Stimulated activated CD4-positive, alpha-beta T cell treated with anti-CD3 and anti-CD28 coated beads, TNF-alpha, amount 100 ng/mL, for 1 hour (primary cell): ENCODE results near the gene UBR4.

Experiments
- DNase-seq, 3 donors: peaks; one replicate each; pipeline ENCODE4 v3.0.0-alpha.2; 2020; ENCODE audit warnings: low read depth in 3 of 3, low spot score in 1 of 3

Gene UBR4

GRCh38 chr1:19096036-19096833 is 113.8 kb downstream of the UBR4 start:
- DNase-seq: no peak

DNA sequence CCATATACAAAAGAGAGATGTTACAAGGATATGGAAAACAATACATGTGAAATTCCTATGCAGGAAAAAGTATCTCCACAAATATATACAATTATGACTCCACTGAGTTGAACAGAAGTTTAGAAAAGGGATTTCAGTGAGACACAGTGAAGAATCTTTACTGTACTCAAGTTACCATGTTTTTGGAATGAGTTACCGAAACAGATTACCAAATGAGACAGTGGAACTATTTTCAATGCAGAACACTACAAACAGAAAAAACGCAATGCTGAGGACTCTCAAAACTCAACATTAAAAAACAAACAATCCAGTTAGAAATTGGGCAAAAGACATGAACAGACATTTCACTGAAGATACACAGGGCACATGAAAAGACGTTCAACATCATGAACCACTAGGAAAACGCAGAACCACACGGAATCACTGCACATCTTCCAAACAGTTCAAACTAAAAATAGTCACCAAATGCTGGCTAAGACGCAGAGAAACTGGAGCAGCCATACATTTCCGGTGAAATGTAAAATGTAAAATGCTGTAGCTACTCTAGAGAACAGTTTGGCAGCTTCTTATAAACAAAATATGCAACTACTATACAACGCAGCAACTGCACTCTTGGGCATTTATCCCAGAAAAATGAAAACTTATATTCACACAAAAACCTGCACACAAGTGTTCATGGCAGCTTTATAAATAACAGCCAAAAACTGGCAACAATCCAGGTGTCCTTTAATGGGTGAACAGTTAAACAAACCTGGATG is 118.7 kb downstream of the UBR4 start:
- DNase-seq: no peak

DNA sequence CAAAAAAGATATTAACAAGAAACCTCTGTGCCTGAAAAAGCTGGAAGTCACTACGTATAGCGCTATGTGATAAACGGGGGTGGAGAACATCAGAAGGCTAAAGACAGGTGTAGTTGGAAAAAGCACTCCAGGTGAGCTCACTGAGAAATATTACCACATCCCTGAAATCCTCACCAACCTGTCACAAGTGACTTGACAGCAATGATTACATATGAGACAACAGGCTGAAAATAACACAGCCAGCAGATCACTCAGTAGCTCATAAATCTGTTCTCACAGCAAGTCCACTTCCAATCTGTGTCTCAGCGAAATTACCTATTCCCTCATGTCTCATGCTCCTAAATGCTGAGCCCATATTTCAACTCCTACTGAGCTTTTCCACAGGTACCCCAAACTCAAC is 120.5 kb downstream of the UBR4 start:
- DNase-seq: no peak

- no peak for DNase-seq
Observed at GRCh38 chr1:19088717-19089442, 121.2 kb downstream of the UBR4 start.

- DNase-seq: no peak
Observed at GRCh38 chr1:19087737-19088594, 122.1 kb downstream of the UBR4 start.

GRCh38 chr1:19087017-19087736 is 122.9 kb downstream of the UBR4 start:
- DNase-seq: no peak

GRCh38 chr1:19086176-19086875 is 123.7 kb downstream of the UBR4 start:
- DNase-seq: no peak

DNA sequence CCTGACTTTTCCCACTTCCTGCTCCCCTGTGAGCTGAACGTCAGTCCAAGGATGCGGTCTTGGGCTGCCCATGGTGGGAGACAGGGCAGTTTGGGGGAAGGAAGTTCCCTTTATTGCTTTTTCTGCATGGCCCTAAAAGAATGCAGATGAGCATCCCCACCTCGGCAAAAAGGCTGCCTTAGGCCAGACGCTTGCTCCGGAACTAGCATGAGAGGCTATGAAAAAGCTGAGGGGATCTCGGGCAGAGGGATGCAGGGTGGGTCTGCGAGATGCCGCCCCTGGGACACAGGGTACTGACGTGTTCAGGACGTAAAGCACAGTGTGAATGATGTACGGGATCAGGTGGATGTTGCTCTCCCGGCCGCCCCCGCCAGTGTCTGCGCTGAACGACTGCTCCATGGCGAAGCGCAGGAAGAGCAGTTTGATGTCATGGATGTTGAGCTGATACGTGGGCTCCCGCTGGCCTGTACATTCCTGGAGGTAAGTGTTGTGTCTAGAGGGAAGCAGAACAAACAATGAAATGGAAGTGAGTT is 125.8 kb downstream of the UBR4 start:
- DNase-seq: no peak

- no peak for DNase-seq
Observed at GRCh38 chr1:19083081-19083480, 127.0 kb downstream of the UBR4 start.

DNA sequence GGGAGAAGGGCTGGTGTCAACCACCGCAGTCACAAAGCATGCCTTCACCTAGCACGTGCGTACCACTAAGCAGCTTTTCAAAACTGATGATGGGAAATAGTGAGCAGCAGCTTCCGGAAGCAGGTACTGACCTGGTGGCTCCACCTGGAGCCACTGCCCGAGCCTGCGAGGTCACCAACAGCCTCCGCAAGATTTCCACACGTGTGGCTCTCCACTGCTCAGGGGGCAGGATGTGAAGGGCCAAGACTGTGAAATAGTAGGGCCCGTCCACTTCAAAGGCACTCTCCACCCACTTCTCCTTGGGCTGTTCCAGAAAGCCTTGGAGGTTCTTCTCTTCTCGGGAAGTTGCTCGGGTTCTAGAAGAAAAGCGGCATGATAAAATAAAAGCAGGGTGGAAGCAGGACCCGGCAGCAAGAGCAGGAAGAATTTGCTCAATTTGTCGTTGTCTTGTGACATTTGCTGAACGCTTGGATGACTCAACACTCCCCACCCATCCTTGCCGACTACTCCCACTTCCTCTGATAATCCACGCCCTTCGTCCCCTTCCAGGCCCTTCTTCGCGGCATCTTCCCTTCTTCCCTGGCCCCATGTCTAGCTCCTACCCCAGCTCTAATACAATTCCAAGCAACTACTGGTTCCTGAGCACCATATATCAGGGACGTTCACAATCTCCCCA is 128.7 kb downstream of the UBR4 start:
- DNase-seq: no peak

- no peak for DNase-seq
Observed at GRCh38 chr1:19080721-19081120, 129.3 kb downstream of the UBR4 start.

- no peak for DNase-seq
Observed at GRCh38 chr1:19079541-19080472, 130.3 kb downstream of the UBR4 start.

DNA sequence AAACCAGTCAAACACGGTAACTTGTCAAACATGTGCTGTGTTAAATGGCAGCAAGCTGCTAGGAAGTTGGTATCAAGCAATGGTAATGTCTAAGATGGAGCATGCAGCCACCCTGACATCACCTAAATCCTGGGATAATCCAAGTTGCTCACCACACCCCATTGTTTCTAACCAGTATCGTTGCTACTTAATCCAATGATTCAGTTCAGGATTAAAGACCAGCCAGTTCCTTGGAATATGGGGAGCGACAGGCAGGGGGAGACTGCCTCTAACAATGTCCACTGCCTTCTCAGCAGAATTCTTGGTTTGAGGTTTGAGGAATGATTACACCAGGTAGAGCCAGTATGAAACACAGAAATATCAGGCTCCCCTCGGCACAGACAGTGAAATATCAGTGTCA is 131.5 kb downstream of the UBR4 start:
- no peak for DNase-seq

DNA sequence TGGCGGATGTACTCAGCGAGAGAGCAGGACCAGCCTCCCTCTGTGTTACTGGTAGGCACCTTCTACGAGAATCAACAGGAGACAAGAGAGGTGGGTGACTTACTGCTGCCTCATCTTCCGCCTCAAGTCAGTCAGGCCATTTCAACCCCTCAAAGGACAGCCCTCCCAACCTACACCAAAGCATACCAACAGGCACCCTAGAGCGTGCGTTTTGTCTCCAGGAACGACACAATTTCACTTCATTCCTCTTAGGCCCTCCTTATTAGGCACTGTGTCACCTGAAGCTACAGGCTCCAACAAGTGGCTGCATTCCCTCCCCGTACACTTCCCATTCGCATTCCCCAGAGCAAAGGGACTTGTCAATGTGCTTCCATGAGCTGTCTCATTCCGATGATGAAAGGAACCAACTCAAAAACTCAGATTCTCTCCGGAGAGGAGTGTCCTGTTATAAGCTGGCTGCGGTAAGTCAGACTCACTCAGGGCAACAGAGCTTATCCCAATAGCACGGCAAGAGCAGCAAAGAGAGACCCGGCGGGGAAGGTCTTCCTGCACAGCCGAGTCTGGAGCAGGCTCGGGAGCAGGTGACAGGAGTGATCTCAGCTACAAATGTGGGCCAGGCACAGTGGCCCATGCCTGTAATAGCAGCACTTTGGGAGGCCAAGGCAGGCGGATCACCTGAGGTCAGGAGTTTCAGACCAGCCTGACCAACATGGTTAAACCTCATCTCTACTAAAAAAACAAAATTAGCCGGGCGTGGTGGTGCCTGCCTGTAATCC is 133.0 kb downstream of the UBR4 start:
- DNase-seq: no peak

- DNase-seq: no peak
Observed at GRCh38 chr1:19074902-19075721, 135.0 kb downstream of the UBR4 start.

DNA sequence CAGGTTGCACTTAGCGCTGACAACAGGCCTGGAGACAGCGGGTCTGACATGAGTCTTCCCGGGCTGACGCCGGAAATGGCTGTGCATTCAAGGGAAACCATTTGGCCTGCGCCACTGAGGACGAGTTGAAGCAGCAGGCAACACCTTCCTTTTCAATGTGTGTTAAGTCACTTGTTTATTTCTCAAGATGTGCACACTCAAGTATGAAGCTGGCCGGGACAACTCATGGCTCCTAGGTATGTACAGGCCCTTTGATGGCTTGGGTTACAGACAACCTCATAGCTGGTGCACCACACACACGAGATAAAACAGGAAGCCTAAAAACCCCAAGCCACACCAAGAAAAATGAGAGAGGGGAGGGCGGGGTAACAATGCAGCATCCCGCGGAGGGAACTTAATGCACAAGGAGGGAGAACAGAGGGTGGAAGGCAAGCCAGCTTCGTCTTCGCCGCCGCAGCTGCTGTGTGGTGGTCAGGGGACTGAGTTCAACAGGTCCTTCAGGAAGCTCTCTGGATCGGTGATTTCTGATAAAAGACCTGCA is 135.6 kb downstream of the UBR4 start:
- DNase-seq: peak; percentile 16 to 49 (median 31)
